ENCODE data around the gene BICD1. TPM values are rescaled to one million over a fixed set of nuclear protein-coding genes. Genes with fewer than 3 reads are reported as not detected.

The BICD1 gene
- polyA plus RNA-seq, 1 donor: 26.8 TPM

DNA sequence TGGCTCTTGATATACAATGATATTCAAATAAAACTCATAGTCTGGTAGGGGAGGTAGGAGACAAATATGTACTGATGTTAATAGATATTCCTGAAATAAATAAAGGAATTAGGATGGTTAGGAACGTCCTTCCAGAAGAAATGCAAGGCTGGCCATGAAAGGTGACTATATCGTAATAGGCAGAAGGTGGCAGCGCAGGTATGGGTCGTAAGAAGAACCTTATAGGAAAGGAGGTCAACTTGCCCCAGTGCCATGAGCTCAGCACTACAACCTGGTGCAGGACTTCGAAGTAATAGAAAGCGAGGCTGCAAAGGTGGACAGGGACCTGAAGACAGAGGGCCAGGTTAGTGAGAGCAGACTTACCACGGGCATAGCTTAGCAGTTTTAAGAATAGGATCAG is 237.4 kb downstream of the BICD1 start:
- DNase-seq: no peak

DNA sequence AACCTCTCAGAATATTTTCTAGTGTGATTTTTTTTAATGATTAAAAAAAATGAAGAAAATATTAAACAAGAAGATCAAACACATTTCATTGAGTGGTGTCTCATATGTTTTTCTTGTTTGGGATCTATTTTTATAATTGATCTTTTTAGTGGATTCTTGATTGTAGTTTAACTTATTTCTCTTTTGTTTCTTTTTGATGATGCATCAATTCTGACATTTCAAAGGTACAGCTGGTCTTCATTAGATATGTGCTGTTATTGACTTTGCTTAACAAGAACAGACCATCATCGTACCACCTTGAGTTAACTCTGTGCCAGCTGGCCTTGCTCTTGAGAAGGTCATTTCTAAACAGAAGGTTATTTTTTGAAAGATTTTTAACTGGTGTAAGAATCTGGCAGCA is 246.9 kb downstream of the BICD1 start:
- DNase-seq: no peak

DNA sequence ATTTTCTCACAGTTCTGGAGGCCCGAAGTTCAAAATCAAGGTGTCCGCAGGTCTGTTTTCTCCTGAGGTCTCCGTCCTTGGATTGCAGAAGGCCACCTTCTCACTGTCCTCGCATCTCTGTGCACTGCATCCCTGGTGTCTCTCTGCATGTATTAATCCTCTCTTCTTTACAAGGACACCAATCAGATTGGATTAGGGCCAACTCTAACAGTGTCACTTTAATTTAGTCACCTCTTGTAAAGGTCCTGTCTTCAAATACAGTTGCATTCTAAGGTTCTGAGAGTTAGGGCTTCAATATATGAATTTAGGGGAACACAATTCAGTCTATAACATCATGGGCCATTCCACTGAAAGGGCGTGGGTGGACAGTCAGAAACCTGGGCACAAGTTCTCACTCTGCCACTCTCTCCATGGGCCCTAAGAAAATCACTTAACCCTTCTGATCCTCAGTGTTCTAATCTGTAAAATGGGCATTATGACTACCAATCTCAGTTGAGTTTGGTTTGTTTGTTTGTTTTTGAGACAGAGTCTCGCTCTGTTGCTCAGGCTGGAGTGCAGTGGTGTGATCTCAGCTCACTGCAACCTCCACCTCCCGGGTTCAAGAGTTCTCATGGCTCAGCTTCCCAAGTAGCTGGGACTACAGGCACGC is 251.1 kb downstream of the BICD1 start:
- no peak for DNase-seq

DNA sequence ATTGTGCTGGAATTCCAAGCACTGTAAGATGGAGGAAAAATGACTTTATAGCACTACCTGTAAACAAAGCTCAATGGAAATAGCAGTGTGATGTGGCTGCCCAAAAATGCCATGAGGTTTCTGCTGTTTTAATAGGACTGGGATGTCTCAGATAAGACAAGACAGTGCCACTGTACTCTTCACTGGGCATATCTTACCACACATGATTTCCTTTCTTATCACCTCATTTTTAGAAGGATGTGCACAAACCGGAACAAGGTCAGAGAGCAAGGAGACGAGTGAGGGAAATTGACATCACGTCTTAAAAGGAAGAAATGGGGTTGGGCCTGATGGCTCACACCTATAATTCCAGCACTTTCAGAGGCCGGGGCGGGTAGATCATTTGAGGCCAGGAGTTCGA is 254.3 kb downstream of the BICD1 start:
- no peak for DNase-seq

DNA sequence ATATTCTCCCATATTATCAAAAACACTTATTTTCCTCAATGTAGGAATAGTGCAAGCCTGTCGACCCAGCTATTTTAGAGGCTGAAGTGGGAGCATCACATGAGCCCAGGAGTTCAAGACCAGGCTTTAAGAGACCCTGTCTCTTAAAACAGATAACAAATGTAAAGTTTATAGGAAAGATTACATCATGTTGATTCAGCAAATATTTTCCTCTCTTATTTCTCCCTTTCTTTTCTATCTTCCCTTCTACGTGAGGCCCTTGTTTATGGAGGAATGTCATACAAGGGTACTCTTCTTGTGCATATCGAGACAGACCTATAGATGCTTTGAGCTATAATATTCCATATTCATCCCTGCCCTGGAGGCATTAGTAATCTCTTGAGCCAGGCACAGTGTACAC is 256.2 kb downstream of the BICD1 start:
- no peak for DNase-seq

DNA sequence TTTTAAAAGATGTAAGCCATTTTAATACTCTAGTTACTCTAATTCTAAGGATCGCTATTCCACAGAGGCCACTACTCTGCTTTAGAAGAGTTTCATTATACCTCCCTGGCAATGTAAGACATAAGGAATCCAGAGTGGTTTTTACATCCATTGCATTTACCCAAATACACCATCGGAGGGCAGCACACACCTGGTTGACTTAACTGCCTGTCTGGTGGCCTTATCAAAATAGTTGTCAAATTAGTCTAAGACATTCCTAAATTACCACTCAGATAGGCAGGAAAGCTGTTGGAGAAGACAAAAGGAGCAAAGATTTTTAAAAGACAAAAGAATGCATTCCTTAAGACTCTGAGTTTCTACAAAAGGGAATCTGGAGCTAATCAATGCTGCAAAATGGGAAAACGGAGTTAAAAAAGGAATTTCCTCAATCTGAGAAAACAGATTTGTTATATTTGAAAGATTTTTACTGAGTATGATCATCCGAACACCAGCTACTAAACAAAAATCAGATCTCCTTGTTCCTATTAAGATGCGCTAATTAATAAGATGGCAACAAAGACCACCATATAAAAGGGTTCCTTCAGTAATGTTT is 258.9 kb downstream of the BICD1 start:
- DNase-seq: peak; percentile 73

DNA sequence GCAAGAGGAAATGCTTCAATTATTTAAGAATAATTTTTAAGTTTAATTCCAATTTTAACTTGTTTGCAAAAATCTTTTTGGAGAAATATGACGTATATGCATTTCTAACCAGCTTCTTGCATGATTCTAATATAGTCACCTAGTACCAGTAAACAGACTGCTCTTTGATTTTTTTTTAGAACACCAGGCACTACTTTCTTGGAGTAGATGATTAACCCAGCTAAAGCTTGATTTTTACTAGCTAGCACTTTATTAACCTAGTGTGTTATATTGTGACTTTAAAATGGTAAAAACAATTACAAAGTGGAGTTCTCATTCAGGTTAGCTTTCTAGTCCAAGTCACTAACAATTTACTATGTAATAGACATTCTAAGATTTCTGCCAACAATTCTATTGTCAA is 260.1 kb downstream of the BICD1 start:
- peak; percentile 18 for DNase-seq

DNA sequence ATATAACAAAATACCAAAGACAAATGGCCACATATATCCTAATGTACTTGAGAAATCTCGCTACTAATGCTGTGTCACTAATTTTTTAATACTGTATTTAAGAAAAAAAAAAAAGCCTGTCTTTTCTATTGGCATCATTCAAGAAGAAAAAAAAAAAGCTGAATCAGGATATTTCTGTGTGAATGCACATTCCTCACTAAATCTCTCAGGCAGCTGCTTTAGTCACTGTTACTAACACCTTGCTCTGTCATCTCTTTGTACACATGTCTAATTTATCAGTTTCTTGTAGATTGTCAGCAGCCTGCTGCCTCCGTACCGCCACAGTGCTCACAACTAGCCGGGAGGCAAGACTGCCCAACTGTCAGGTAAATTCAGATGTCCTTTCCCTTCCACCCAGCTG is 260.7 kb downstream of the BICD1 start:
- DNase-seq: no peak

DNA sequence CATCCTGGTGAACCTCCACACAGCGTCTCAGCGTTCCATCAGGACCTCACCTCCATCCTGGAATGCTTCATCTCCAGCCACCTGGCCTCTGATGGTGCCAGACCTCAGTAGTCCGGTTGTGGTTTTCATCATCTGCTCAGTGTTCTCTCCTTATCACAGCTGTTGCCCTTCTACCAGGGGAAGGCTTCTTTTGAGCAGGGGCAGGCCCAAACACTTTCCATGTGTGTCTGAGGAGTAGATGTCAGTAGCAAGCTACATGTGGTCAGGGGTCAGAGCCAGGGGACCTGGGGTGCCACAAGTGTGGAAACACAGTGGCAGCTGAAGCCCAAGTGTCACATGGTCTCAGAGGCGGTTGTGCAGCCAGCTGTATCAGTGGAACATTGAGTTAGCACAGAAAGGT is 262.6 kb downstream of the BICD1 start:
- DNase-seq: no peak

DNA sequence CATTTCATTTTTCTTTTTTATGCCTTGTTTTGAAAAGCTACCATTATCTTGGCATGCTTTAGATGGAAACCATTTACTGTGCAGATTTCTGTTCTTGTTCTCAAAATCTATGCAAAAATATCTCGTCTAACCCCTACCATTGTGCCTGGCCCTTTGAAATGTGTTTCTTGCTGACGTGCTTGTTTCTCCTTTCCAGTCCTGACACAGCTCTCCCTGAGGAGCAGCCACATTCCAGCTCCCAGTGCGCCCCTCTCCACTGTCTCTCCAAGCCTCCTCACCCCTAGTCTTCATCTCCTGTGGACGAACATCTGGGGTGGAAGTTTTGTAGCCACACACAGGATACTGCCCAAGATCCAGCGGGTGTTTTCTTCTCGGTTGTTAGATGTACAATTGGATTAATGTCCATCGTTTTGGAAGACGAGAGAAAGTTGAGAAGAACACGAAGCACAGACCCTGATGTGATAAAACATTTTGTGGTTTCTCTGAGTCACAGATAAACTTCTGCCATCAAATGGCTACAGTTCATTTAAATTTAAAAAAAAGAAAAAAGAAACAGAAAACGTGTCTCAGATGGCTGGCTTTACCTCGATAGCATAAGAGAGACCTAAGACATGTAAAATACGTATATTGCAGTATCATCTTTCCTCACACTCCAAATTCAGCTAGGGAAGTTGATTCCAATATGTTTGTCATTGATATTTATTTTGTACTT is 270.9 kb downstream of the BICD1 start:
- no peak for DNase-seq

DNA sequence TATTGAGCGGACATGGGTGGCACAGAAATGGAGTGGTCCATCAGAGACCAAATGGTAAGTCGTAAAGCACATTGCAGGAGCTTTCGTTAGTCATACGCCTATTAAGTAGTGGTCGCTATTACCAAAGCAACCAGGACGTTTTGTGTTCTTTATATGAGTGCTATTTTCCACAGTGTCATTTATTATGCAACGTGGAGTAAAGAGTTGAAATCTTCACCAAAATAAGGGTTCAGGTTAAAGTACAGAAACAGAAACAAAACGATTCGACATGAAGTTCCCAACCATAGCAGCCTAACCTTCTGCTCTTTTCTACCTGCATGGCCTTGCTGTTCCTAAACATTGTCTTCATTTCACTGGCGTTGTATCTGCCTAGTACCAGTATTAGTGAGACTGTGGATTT is 272.6 kb downstream of the BICD1 start:
- DNase-seq: no peak

DNA sequence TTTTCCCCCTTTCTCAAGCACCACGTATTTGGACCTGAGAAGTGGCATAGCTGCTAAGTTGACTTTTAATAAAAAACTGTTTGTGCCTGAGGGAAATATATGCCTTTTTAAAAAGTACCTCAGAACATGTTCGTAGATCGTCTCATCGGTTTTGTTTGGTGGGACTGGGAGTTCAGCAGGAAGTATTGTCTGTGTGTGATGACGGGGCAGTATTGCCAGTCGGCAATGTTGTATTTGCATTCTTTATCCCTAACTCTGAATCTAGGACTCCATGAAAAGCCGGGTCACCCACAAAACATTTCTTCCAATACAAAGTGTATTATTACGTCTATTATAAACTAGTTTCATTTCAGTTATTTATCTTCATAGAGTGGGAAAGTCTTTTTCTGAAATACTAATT is 273.0 kb downstream of the BICD1 start:
- DNase-seq: no peak

DNA sequence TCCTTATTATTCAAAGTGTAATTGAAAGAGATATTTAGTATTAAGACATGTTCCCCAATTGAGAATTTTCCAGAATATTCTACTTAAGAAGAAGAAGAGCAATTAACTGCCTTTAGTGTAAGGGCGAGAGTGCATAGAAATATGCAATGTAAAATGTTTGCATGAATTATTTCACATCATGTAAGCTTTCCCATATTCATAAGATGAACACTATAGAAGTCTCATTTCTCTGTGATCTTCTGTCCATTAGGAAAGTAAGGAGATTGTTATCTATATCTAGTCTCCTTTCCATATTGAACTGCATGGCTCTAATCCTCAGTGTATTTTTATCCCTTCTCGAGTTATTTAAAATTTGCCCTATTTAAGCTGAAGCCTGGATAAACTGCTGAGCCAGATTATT is 275.6 kb downstream of the BICD1 start:
- DNase-seq: no peak

DNA sequence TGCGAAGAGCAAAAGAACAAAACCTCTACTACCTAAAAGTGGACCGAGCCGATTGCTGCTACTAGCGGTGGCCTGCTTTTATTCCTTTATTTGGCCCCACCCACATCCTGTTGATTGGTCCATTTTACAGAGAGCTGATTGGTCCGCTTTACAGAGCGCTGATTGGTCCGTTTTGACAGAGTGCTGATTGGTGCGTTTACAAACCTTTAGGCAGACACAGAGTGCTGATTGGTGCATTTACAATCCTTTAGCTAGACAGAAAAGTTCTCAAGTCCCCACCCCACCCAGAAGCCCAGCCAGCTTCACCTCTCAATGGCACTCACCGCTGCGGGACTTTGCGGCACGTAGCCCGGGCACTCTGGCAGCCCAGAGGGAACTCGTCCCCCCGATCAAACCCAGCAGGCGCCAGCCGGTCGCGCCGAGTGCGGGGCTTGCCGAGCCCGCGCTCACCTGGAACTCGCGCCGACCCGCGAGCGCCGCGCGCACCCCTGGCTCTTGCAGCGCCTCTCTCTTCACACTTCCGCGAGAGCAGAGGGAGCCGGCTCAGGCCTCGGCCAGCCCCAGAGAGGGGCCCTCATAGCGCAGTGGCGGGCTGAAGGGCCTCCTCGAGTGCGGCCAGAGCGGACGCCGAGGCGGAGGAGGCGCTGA is 284.0 kb downstream of the BICD1 start:
- DNase-seq: no peak

DNA sequence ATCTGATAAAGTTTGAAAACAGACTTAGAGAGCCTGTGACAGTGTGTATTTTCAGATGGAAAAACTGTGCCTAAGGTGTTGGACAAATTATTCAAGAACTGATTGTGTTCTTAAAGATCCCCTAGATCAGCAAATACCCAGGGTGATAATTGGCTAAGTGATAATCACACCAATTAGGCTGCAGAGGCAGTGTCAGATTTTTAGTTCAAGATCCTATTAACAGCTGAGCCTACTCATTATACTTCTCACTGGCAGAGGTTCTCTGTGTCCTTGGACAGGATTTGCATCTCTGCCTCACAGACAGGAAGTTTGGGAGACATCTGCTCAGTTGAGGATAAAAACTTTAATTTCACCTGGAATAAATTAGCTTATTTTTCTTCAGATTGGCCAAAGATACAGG is 288.4 kb downstream of the BICD1 start:
- no peak for DNase-seq

DNA sequence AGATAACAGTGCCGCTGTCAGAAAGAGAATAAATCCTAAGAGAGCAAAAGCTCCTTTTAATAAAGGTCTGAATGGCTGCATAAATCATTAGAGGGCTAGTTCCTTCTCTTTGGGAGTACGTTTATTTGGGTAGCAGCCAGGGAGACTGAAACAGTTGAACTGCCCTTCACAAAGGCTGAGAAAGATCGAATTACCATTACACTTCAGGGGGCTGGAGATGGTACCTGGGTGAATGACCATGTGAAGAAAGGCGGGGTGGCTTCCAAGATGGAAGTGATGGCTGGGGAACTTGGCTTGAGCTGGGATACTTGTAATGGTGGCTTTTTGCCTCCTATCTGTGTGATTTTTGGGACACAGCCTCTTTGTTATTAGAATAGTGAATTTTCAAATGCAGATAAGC is 291.0 kb downstream of the BICD1 start:
- no peak for DNase-seq

DNA sequence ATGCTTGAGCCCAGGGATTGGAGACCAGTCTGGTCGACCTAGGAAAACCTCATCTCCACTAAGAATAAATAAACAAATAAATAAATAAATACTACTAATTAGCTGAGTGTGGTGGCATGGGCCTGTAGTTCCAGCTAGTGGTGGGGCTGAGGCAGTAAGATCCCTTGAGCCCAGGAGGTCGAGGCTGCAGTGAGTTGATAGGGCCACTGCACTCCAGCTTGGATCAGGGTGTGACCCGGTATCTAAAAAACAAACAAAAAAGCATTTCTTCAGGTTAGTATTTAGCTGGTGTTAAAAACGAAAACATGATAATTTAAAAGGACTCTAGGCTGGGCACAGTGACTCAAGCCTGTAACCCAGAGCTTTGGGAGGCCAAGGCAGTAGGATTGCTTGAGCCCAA is 291.5 kb downstream of the BICD1 start:
- DNase-seq: no peak

DNA sequence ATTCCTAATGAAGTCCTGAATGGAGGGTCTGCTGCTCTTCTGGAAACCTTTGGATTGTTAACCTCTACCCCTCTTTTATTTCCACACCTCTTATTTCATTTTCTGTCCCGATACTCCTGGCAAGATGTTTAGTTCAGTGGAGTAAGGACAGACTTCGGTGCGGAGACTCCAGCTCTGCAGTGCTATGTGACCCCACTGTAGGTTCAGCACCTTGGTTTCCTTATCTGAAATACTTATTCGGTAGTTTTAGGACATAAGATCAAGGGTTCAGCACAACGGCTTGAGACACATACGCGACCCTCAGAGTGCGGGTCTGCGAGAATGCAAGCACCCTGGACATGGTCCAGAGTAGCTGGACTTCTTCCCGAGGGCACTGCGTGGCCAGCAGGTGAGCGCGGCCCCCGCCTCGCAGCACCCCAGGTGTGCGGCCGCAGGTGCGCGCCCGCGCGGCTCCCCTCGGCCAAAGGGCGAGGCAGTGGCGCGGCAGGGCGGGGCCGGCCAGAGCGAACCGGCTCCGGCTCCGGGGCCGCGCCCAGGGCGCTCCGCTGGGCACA is 292.2 kb downstream of the BICD1 start:
- DNase-seq: no peak

DNA sequence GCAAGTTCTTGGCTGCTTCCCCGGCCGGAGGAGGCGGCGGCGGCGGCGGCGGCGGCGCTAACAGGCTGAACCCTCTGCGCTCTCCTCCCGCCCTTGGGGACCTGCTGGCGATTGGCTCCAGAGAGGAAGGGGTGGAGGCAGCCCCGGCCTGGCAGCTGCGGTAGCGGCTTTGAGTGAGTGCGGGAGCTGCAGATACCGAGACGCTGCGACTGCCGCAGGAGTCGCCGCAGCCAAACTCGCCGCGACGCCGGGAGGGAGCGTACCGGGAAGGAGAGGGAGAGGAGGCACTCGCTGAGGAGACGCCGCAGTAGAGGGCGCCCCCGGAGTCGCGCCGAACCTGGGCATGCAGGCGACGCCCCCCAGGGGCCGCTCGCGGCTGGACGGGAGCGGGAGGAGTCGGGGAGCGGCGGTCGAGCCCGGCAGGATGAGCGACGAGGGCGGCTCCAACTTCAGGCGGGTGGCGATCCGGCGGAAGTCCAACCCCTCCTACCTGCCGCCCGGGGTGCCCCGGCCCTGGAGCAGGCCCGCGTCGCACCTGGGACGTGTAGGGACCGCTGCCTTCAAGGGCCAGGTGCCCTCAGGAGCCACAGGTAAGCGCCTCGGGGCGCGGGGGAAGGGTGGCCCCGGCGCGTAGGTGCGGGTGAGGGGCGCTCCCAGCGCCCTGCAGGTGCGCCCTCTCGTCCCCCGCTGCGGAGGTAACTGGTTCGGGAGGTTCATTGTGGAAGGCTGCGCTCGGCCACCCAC is 292.9 kb downstream of the BICD1 start, which contains the start of gene FGD4:
Gene FGD4 (plus strand): TSS at position 189 of the 744 bp plus-strand sequence.
- DNase-seq: peak; percentile 73

DNA sequence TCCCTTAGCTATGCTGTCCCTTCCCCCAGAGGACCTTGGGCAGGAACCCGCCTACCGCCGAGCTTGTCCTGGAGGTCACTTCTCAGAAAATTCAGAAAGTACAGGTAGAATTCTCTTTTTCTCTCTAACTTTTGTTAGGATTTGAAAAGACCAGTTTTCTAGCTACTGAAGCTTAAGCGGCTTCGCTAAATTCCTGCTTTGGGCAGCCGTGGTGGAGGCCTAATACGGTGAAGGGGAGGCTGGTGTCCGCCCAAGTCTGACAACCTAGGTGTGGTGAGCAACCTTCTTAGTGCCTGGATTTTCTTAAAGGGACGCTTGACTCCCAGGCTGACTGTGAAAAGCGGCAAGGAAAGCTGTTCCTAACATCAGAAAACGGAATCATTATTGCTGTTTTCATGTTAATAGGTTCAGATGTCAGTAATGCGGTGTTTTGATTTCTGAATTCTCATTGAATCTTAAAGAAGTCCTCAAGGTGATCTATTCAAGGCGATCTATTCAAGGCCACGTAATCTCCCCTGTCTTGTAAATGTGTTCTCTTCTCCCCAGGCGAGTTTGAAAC is 293.5 kb downstream of the BICD1 start:
- no peak for DNase-seq

DNA sequence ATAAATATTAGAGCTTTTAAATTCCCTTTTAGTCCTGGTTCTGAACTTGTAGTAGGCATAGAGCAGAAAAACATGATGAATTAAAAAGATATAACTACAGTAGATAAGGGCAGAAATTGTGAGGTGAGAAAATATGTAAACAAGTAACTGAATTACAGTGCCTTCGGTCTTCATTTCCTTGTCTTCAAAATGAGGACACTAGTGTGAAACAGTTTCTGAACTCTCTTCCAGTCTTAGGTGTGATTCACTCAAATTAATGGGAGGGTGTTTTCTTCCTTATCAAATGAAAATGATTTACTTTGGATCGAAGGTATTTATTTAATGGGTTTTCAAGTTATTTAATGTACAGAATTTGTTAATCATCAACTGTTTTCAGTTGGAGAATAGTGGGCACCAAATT is 294.2 kb downstream of the BICD1 start:
- no peak for DNase-seq

DNA sequence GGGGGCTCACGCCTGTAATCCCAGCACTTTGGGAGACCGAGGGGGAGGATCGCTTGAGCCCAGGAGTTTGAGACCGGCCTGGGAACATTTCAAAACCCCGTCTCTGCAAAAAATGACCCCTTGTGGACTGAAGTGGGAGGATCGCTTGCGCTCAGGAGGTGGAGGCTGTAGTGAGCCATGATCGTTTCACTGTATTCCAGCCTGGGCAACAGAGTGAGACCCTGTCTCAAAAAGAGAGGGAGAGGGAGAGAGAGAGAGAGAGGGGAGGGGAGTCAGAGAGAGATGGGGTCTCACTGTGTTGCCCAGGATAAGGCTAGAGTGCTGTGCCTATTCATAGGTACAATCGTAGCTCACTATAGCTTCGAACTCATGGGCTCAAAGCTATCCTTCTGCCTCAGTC is 295.5 kb downstream of the BICD1 start:
- no peak for DNase-seq

Measured in left kidney (tissue), 2 donors.